Uterus (tissue), 4 donors: ENCODE results near the gene ERICH3. TPM values are rescaled to one million over a fixed set of nuclear protein-coding genes. Genes with fewer than 3 reads are reported as not detected.

Experiments
- DNase-seq, 2 donors: peaks; one replicate each; pipeline ENCODE4 v3.0.0-alpha.2; 2019 to 2020
- H3K27ac ChIP-seq, 2 donors: fragments of 200-600 bp; sonication (generic); 1 replicate in 1 of 2; 2 replicates in 1 of 2; pipeline ENCODE4 v1.5.1; 2016 to 2018
- H3K27me3 ChIP-seq, 2 donors: fragments of 200-600 bp; sonication (generic); one replicate each; pipeline ENCODE4 v1.5.1; 2018 to 2019; ENCODE audit warnings: control low read depth in 1 of 2
- H3K36me3 ChIP-seq, 2 donors: fragments of 200-600 bp; sonication (generic); one replicate each; pipeline ENCODE4 v1.5.1; 2019; ENCODE audit warnings: control low read depth in 1 of 2
- H3K4me1 ChIP-seq, 2 donors: fragments of 200-600 bp; sonication (generic); one replicate each; pipeline ENCODE4 v1.5.1; 2018 to 2019; ENCODE audit warnings: control low read depth in 1 of 2
- H3K4me3 ChIP-seq, 2 donors: fragments of 200-600 bp; sonication (generic); 1 replicate in 1 of 2; 2 replicates in 1 of 2; pipeline ENCODE4 v1.5.1; 2018 to 2019; ENCODE audit warnings: mild to moderate bottlenecking in 1 of 2
- H3K9me3 ChIP-seq, 2 donors: fragments of 200-600 bp; sonication (generic); one replicate each; pipeline ENCODE4 v1.5.1; 2019; ENCODE audit warnings: control low read depth in 1 of 2
- POLR2A ChIP-seq, 2 donors: fragments of 450-650 bp; IDR thresholded peaks; one replicate each; pipeline ENCODE4 v1.6.1; 2016; ENCODE audit warnings: antibody characterized with exemption in 2 of 2, mild to moderate bottlenecking in 1 of 2, moderate library complexity in 1 of 2
- intact Hi-C: fragments of 100-400 bp; cut with DNase I; formaldehyde crosslinking; loops from one replicate; pipeline ENCODE4 v1.15.1; 2023; ENCODE audit warnings: low total_unique reads
- total RNA-seq, 4 donors: library from RNA; depleted of rRNA in 3 of 4; stranded (reverse); fragments of >200 nt in 3 of 4; gene quantifications; one replicate each; pipeline versions ENCODE4 v1.1.0 to v1.2.4, GENCODE V29; 2014 to 2023
- TF ChIP-seq, protein P1 (sequence below), 4 experiments: fragments of 200-600 bp in 2 of 4; fragments of 450-650 bp in 2 of 4; sonication (generic) in 2 of 4; IDR thresholded peaks; one replicate each; pipeline ENCODE4 v1.5.1; 2016 to 2019; ENCODE audit warnings: antibody characterized with exemption in 4 of 4, mild to moderate bottlenecking in 2 of 4, moderate library complexity in 1 of 4
- donor health status: DM: yes; HTN: yes; CAD: no.

ERICH3 gene
- total RNA-seq, 4 donors from 2014 or later, result under 0.01 to 3.7 (median 0.67) TPM

DNA sequence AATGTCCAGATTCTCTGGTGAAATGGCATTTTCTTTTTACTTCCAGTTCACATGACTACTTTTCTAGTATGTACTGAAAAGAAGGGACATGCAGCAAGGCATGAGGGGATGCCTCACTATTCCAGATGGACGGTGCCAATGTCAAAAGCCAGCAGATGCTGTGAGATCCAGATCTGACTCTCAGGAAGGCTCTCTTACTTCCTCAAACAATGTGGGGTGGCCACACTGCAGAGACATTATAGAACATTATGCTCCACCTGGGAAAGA is 41.6 kb upstream of the ERICH3 start:
- no peak overlapping the region for H3K4me3 ChIP-seq
- H3K27me3 ChIP-seq, result no peaks in the 10 kb centered on the region
- no peak overlapping the region for H3K27ac ChIP-seq
- intact Hi-C loops, result no loop called here
- TF ChIP-seq POLR2A (IDR thresholded peaks at IDR 0.05), result no peak
- TF ChIP-seq, protein P1, sequence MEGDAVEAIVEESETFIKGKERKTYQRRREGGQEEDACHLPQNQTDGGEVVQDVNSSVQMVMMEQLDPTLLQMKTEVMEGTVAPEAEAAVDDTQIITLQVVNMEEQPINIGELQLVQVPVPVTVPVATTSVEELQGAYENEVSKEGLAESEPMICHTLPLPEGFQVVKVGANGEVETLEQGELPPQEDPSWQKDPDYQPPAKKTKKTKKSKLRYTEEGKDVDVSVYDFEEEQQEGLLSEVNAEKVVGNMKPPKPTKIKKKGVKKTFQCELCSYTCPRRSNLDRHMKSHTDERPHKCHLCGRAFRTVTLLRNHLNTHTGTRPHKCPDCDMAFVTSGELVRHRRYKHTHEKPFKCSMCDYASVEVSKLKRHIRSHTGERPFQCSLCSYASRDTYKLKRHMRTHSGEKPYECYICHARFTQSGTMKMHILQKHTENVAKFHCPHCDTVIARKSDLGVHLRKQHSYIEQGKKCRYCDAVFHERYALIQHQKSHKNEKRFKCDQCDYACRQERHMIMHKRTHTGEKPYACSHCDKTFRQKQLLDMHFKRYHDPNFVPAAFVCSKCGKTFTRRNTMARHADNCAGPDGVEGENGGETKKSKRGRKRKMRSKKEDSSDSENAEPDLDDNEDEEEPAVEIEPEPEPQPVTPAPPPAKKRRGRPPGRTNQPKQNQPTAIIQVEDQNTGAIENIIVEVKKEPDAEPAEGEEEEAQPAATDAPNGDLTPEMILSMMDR (IDR thresholded peaks at IDR 0.05), result no peak
- DNase-seq, result no peak
- H3K4me1 ChIP-seq, result no peaks in the 10 kb centered on the region
- H3K9me3 ChIP-seq, result no peaks in the 10 kb centered on the region
- H3K36me3 ChIP-seq, result no peaks in the 10 kb centered on the region

DNA sequence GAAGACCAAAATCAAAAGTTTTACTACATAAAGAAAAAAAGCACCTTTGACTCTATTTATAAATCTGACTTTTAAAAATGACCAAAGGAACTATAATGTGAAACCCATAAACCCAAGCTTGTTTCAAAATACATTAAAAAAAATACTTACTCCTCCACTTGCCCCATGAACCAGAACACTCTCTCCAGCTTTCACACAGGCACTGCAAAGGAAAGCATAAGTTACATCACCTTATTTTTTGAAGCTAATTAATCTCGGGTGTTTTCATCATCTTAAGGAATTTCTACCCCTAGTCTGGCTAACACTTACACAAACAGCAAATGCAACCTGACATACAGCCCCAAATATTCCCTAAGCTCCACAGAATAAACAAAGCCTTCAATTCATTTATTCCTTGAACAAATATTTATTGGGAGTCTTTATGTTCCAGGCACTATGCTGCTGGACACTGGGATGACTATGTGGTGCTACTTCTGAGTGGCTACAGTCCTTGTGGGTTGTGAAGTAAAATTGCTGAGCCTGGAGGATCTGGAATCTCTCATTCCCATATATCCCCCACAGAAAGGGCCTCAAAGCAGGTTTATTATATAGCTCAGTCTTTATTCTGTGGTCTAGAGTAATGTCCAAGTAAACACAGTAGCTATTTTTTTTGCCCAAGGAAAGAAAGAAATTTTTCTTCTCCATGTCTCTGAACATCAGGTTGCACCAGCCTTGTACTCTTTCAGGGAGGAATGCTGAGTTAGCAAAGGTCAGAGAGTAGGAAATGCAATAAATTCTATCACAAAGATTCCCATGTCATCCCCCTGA is 41.0 kb upstream of the ERICH3 start:
- no peaks in the 10 kb centered on the region for H3K36me3 ChIP-seq
- H3K9me3 ChIP-seq, result no peaks in the 10 kb centered on the region
- no peak overlapping the region for H3K27ac ChIP-seq
- intact Hi-C loops, result no loop called here
- DNase-seq, result no peak
- no peaks in the 10 kb centered on the region for H3K4me1 ChIP-seq
- no peak overlapping the region for H3K4me3 ChIP-seq
- TF ChIP-seq, protein P1 (IDR thresholded peaks at IDR 0.05), result no peak
- no peak for TF ChIP-seq POLR2A (IDR thresholded peaks at IDR 0.05)
- H3K27me3 ChIP-seq, result no peaks in the 10 kb centered on the region

DNA sequence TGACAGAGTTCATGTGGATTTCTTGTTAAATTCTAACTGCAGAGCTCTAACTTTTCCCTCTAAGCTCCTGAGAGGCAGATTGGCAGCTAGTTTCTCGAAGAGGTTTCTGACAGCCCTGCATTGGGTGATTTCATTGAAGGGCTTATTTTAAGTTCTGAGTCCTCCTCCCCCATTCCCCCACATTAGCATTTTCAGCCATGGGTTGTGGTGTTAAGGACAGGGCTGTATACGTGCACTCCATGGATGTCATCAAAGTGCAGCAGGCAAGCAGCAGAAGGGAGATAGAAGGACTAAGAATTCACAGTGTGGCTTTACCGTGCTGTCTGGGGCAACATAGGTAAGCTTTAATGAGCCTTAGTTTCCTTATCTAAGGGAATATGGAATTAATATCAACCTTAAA is 40.3 kb upstream of the ERICH3 start:
- H3K27me3 ChIP-seq, result no peaks in the 10 kb centered on the region
- H3K9me3 ChIP-seq, result no peaks in the 10 kb centered on the region
- TF ChIP-seq, protein P1 (IDR thresholded peaks at IDR 0.05), result no peak
- no peak for TF ChIP-seq POLR2A (IDR thresholded peaks at IDR 0.05)
- H3K27ac ChIP-seq, result peak overlapping the region; percentile 2 to 69
- no peak for DNase-seq
- intact Hi-C loops, result no loop called here
- H3K36me3 ChIP-seq, result no peaks in the 10 kb centered on the region
- no peaks in the 10 kb centered on the region for H3K4me1 ChIP-seq
- no peak overlapping the region for H3K4me3 ChIP-seq

DNA sequence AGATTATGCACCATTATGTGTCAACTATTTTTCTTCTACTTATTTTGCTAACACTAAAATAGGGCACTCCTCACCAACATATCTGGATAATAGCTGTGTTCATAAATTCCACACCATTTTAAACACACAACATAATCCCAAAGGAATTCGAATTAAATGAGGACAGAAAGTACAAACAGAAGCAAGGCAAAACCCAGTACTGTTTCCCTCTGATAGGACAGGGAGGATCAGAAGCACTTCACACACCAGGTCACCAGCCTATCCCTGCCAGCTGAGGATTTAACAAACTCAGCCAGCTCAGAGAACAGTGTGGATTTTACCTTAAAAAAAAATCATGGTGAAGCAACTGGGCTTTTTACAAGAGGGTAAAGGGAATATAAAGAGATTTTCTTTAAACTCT is 39.3 kb upstream of the ERICH3 start:
- no peaks in the 10 kb centered on the region for H3K4me1 ChIP-seq
- intact Hi-C loops, result no loop called here
- no peaks in the 10 kb centered on the region for H3K9me3 ChIP-seq
- H3K36me3 ChIP-seq, result no peaks in the 10 kb centered on the region
- H3K27ac ChIP-seq, result peak overlapping the region; percentile 2 to 69
- H3K27me3 ChIP-seq, result no peaks in the 10 kb centered on the region
- no peak for DNase-seq
- H3K4me3 ChIP-seq, result no peak overlapping the region
- TF ChIP-seq, protein P1 (IDR thresholded peaks at IDR 0.05), result no peak
- no peak for TF ChIP-seq POLR2A (IDR thresholded peaks at IDR 0.05)

DNA sequence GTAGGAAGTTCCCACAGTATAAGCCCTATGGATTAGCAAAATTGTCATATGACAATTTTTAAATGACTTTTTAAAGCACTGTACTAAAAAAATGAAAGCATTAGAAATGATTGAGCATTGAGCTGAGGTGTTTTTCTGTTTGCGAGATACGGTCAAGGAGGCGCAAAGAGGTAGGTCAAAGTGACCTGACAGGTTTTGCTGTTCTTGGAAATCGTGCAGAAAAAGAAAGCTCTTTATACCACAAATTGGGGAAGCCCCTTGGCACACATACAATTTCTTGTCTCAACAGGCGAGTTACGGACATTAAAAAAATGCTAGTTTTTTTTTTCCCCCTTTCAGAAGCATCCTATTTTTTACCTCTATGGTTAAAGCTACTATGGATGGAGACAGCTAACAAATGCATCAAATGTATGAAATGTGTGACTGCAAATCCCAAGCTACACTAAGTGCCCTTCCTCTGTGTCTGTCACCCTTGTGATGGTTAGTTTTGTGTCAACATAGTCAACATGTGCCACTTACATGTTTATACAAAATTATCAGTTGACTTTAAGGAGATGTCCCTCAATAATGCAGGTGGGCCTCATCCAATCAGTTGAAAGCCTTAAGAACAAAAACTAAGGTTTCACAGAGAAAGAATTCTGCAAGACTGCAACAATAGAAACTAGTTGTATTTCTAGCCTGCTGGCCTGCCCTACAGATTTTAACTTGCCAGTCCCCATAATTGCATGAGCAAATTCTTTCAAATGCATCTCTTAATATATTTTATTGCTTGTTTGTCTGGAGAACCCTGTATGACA is 30.0 kb upstream of the ERICH3 start:
- TF ChIP-seq, protein P1 (IDR thresholded peaks at IDR 0.05), result no peak
- TF ChIP-seq POLR2A (IDR thresholded peaks at IDR 0.05), result no peak
- no peaks in the 10 kb centered on the region for H3K27me3 ChIP-seq
- H3K36me3 ChIP-seq, result no peaks in the 10 kb centered on the region
- H3K4me3 ChIP-seq, result no peak overlapping the region
- no peak overlapping the region for H3K27ac ChIP-seq
- no peak for DNase-seq
- intact Hi-C loops, result no loop called here
- H3K9me3 ChIP-seq, result no peaks in the 10 kb centered on the region
- no peaks in the 10 kb centered on the region for H3K4me1 ChIP-seq
